Transverse colon (tissue), 4 donors: Measurements from ENCODE around the gene SIX5.

ENCODE experiments used
- POLR2A ChIP-seq: fragments of 450-650 bp; IDR thresholded peaks from one replicate; pipeline ENCODE4 v1.6.1; 2016; ENCODE audit warnings: antibody characterized with exemption, mild to moderate bottlenecking, moderate library complexity
- POLR2AphosphoS5 ChIP-seq, 3 donors: sonication (generic); formaldehyde crosslinking; IDR thresholded peaks; one replicate each; pipeline ENCODE4 v1.6.1; 2016; ENCODE audit warnings: antibody characterized with exemption in 3 of 3
- TF ChIP-seq, protein P1 (sequence below), 5 experiments: fragments of 200-600 bp in 3 of 5; fragments of 450-650 bp in 2 of 5; sonication (generic) in 3 of 5; IDR thresholded peaks; 1 replicate in 2 of 5; 2 replicates in 3 of 5; pipeline ENCODE4 v1.5.1; 2016 to 2017; ENCODE audit warnings: antibody characterized with exemption in 5 of 5, inconsistent platforms in 3 of 5, mild to moderate bottlenecking in 2 of 5, moderate library complexity in 1 of 5

GRCh38 chr19:45814851-45815480 lies 45.9 kb upstream of the SIX5 start, which contains the start of gene RSPH6A:
- TF ChIP-seq POLR2A: no peak
- TF ChIP-seq, protein P1, sequence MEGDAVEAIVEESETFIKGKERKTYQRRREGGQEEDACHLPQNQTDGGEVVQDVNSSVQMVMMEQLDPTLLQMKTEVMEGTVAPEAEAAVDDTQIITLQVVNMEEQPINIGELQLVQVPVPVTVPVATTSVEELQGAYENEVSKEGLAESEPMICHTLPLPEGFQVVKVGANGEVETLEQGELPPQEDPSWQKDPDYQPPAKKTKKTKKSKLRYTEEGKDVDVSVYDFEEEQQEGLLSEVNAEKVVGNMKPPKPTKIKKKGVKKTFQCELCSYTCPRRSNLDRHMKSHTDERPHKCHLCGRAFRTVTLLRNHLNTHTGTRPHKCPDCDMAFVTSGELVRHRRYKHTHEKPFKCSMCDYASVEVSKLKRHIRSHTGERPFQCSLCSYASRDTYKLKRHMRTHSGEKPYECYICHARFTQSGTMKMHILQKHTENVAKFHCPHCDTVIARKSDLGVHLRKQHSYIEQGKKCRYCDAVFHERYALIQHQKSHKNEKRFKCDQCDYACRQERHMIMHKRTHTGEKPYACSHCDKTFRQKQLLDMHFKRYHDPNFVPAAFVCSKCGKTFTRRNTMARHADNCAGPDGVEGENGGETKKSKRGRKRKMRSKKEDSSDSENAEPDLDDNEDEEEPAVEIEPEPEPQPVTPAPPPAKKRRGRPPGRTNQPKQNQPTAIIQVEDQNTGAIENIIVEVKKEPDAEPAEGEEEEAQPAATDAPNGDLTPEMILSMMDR (IDR thresholded peaks at IDR 0.05): no peak
- TF ChIP-seq POLR2AphosphoS5 (IDR thresholded peaks at IDR 0.05): no peak
